ENCODE data around the gene AGRP.
"Not testable (repeated sequence)": the region's sequence is repeated elsewhere in the genome, so short reads cannot be mapped to it uniquely, and the experiment has no call there.

Gene AGRP

GRCh38 chr16:67518676-67519075 is 35.3 kb upstream of the AGRP start:
- no peak for DNase-seq (ENCODE audit: extremely low spot score)
- ChIA-PET POLR2A (no interaction called here), CTCF (interaction anchor here (1.5 to 20.3 kb wide), 4 partner anchors 25 to 146 kb away, joined by 6 to 357 read pairs (median 94); partner anchors contain the start of genes ACD, ATP6V0D1, C16orf86 and ENKD1)
- TF ChIP-seq CTCF (IDR thresholded peaks at IDR 0.05; ENCODE audit: control extremely low read depth, extremely low read depth, low read depth, missing control alignments): no peak

- TF ChIP-seq CTCF (IDR thresholded peaks at IDR 0.05; ENCODE audit: control extremely low read depth, extremely low read depth, low read depth, missing control alignments): no peak
- CTCF ChIA-PET: interaction anchor here (0.8 to 10.6 kb wide), 9 partner anchors 20 to 154 kb away, joined by 3 to 238 read pairs (median 9); partner anchors contain the start of genes ATP6V0D1, C16orf86 and ENKD1
- POLR2A ChIA-PET: no interaction called here
- peak; percentile 61 for DNase-seq (ENCODE audit: extremely low spot score)
Observed at GRCh38 chr16:67517661-67518423, 34.5 kb upstream of the AGRP start.

GRCh38 chr16:67517155-67517445 is 33.8 kb upstream of the AGRP start:
- CTCF ChIA-PET: interaction anchor here (0.7 to 10.6 kb wide), 9 partner anchors 21 to 149 kb away, joined by 3 to 238 read pairs (median 9); partner anchors contain the start of genes ATP6V0D1, C16orf86, CARMIL2 and ENKD1
- POLR2A ChIA-PET: interaction anchor here (0.7 kb wide), 1 partner anchor 892 kb away, joined by 7 read pairs; no protein-coding TSS in a partner anchor
- no peak for DNase-seq (ENCODE audit: extremely low spot score)
- TF ChIP-seq CTCF (IDR thresholded peaks at IDR 0.05; ENCODE audit: control extremely low read depth, extremely low read depth, low read depth, missing control alignments): no peak

- no peak for TF ChIP-seq CTCF (IDR thresholded peaks at IDR 0.05; ENCODE audit: control extremely low read depth, extremely low read depth, low read depth, missing control alignments)
- CTCF ChIA-PET: interaction anchor here (0.7 to 10.6 kb wide), 13 partner anchors 12 to 150 kb away, joined by 3 to 238 read pairs (median 5); partner anchors contain the start of genes ATP6V0D1, C16orf86, CARMIL2 and ENKD1
- DNase-seq (ENCODE audit: extremely low spot score): no peak
- POLR2A ChIA-PET: interaction anchor here (0.7 kb wide), 1 partner anchor 892 kb away, joined by 7 read pairs; no protein-coding TSS in a partner anchor
Observed at GRCh38 chr16:67516296-67517154, 33.2 kb upstream of the AGRP start.

GRCh38 chr16:67514382-67514828 is 31.1 kb upstream of the AGRP start:
- POLR2A ChIA-PET: interaction anchor here (0.7 kb wide), 1 partner anchor 417 kb away, joined by 3 read pairs; no protein-coding TSS in a partner anchor
- peak; percentile 79 for DNase-seq (ENCODE audit: extremely low spot score)
- TF ChIP-seq CTCF (IDR thresholded peaks at IDR 0.05; ENCODE audit: control extremely low read depth, extremely low read depth, low read depth, missing control alignments): peak; percentile 61
- CTCF ChIA-PET: interaction anchor here (0.8 to 10.6 kb wide), 26 partner anchors 7 to 421 kb away, joined by 3 to 238 read pairs (median 4); partner anchors contain the start of genes ATP6V0D1, C16orf86, CARMIL2 and CTCF

GRCh38 chr16:67513892-67514291 is 30.5 kb upstream of the AGRP start:
- CTCF ChIA-PET: interaction anchor here (0.8 to 10.6 kb wide), 26 partner anchors 8 to 319 kb away, joined by 3 to 238 read pairs (median 4); partner anchors contain the start of genes ATP6V0D1, C16orf86, CARMIL2 and CTCF
- POLR2A ChIA-PET; DNase-seq (ENCODE audit: extremely low spot score): not testable (repeated sequence)

Data from GM10248 (cell line).